ENCODE data around the gene NPL.

GRCh38 chr1:182807907-182808306, 18.3 kb downstream of the NPL start:
- TF ChIP-seq CTCF (IDR thresholded peaks at IDR 0.05; ENCODE audit: borderline replicate concordance, extremely low read depth, low read length, poor library complexity, severe bottlenecking) (no peak), EZH2 (IDR thresholded peaks at IDR 0.05; ENCODE audit: borderline replicate concordance, low read depth, low read length, severe bottlenecking) (no peak)
